ENCODE results near the gene KLF4. TPM values are rescaled to one million over a fixed set of nuclear protein-coding genes. Genes with fewer than 3 reads are reported as not detected.

KLF4 gene
- total RNA-seq, 1 experiment from 2014 or later: 7.1 TPM

DNA sequence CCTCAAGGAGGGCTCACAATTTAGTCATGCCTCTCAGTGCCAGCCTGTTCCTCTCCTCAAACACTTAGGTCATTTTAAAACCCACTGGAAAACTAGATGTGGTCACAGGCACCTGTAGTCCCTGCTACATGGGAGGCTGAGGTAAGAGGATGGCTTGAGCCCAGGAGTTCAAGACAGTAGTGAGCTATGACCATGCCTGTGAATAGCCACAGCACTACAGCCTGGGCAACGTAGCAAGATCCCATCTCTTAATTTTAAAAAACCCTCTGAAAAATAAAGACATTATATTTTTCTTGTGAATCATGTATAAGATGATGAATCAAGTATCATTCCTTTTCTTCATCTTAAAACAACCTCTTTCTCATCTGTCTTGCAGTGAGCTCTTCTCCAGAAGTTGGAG is 45.8 kb downstream of the KLF4 start:
- H3K4me1 ChIP-seq (ENCODE audit: insufficient read depth, low read length): peaks cover 4% of the 10 kb centered on the region; the same call in 1 of the 2 replicates
- no peak overlapping the region for H3K4ac ChIP-seq (ENCODE audit: low read depth, low read length)
- H3K27me3 ChIP-seq (ENCODE audit: insufficient read depth, low read length): no peaks in the 10 kb centered on the region
- no peaks in the 10 kb centered on the region for H3K36me3 Mint-ChIP-seq (ENCODE audit: insufficient read depth in 1 of 3, low read depth in 3 of 3)
- no peak overlapping the region for H4K8ac ChIP-seq (replicated peaks; ENCODE audit: insufficient read length, low read depth, low read length)
- H3K27me3 Mint-ChIP-seq (ENCODE audit: low read depth): no peaks in the 10 kb centered on the region; the same call in 1 of the 2 replicates
- WGBS (ENCODE audit: extremely low coverage, insufficient read length, low lambda C conversion rate): no CpG with 5 or more reads among the region's 1 CpG
- no peak overlapping the region for H3K18ac ChIP-seq (ENCODE audit: insufficient read length, low read depth, low read length)
- H3K9me3 ChIP-seq (ENCODE audit: control insufficient read depth, low read depth, low read length): no peaks in the 10 kb centered on the region
- peak overlapping the region in 1 of 3 experiments; percentile 57; a peak in 1 of 7 replicates for H3K27ac Mint-ChIP-seq
- H3K4me3 Mint-ChIP-seq: no peak overlapping the region
- H4K91ac ChIP-seq (ENCODE audit: insufficient read length, low read depth, low read length): no peak overlapping the region
- no peak overlapping the region for H3K4me2 ChIP-seq (ENCODE audit: insufficient read depth, insufficient read length, low read length)
- H3K14ac ChIP-seq (ENCODE audit: insufficient read depth, low read length): no peak overlapping the region
- H2BK15ac ChIP-seq (ENCODE audit: low read depth, low read length): no peak overlapping the region
- H4K5ac ChIP-seq (ENCODE audit: insufficient read length, low read depth, low read length): no peak overlapping the region
- TF ChIP-seq, protein P1, sequence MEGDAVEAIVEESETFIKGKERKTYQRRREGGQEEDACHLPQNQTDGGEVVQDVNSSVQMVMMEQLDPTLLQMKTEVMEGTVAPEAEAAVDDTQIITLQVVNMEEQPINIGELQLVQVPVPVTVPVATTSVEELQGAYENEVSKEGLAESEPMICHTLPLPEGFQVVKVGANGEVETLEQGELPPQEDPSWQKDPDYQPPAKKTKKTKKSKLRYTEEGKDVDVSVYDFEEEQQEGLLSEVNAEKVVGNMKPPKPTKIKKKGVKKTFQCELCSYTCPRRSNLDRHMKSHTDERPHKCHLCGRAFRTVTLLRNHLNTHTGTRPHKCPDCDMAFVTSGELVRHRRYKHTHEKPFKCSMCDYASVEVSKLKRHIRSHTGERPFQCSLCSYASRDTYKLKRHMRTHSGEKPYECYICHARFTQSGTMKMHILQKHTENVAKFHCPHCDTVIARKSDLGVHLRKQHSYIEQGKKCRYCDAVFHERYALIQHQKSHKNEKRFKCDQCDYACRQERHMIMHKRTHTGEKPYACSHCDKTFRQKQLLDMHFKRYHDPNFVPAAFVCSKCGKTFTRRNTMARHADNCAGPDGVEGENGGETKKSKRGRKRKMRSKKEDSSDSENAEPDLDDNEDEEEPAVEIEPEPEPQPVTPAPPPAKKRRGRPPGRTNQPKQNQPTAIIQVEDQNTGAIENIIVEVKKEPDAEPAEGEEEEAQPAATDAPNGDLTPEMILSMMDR (conservative IDR thresholded peaks at IDR 0.05): no peak
- no peak for DNase-seq
- H4K20me1 ChIP-seq (ENCODE audit: control insufficient read depth, insufficient read depth, insufficient read length): no peaks in the 10 kb centered on the region
- H2AK5ac ChIP-seq (ENCODE audit: insufficient read length, low read length): no peak overlapping the region
- H2AFZ ChIP-seq (ENCODE audit: low read length): no peak overlapping the region
- no peaks in the 10 kb centered on the region for H3K79me1 ChIP-seq (ENCODE audit: insufficient read depth, low read depth, low read length, poor library complexity, severe bottlenecking)
- H2BK12ac ChIP-seq (ENCODE audit: insufficient read length, low read depth, low read length): no peak overlapping the region
- no peaks in the 10 kb centered on the region for H3K79me2 ChIP-seq (ENCODE audit: insufficient read depth, low read length)
- H3T11ph ChIP-seq (ENCODE audit: low read length): no peak overlapping the region
- no peak overlapping the region for H2BK20ac ChIP-seq (ENCODE audit: low read depth, low read length, poor library complexity, severe bottlenecking)
- peaks cover 11 to 19% of the 10 kb centered on the region in 2 experiments for H3K4me1 Mint-ChIP-seq
- H3K9me3 Mint-ChIP-seq: no peaks in the 10 kb centered on the region
- H2BK120ac ChIP-seq (ENCODE audit: low read depth, low read length, poor library complexity, severe bottlenecking): no peak overlapping the region
- H2BK5ac ChIP-seq (ENCODE audit: insufficient read length, low read length): no peak overlapping the region
- H3K56ac ChIP-seq (ENCODE audit: insufficient read length, low read depth, low read length): no peak overlapping the region
- no peak overlapping the region for H3K9ac ChIP-seq (ENCODE audit: extremely low read depth, insufficient read length, low read length)
- no peaks in the 10 kb centered on the region for H3K23me2 ChIP-seq (ENCODE audit: insufficient read length, low read depth, low read length, poor library complexity, severe bottlenecking)
- H3K27ac ChIP-seq (ENCODE audit: insufficient read length, low read depth, low read length): no peak overlapping the region
- no peak overlapping the region for H3K23ac ChIP-seq (ENCODE audit: insufficient read length, low read depth, low read length)

Data from H9 (cell line).